Activated CD8-positive, alpha-beta memory T cell treated with anti-CD3 and anti-CD28 coated beads for 24 hours (primary cell): Measurements from ENCODE around the gene ACOD1.
"Not testable (repeated sequence)": the region's sequence is repeated elsewhere in the genome, so short reads cannot be mapped to it uniquely, and the experiment has no call there.

ENCODE experiments used
- DNase-seq: peaks from one replicate; pipeline ENCODE4 v3.0.0-alpha.2; 2020

The ACOD1 gene

GRCh38 chr13:76948149-76948548, at the start of gene ACOD1:
Gene ACOD1, plus strand, starts transcription at chr13:76948511. Its CDS starts 48 bp downstream, at chr13:76948559.
- DNase-seq = no peak

- not testable (repeated sequence) for DNase-seq
Observed at GRCh38 chr13:76899066-76899465, 49.2 kb upstream of the ACOD1 start.

GRCh38 chr13:76903544-76904162, 44.7 kb upstream of the ACOD1 start:
- peak; percentile 76 for DNase-seq

GRCh38 chr13:76904507-76904906, 43.8 kb upstream of the ACOD1 start:
- DNase-seq = no peak

GRCh38 chr13:76912476-76912875, 35.8 kb upstream of the ACOD1 start:
- DNase-seq = no peak

GRCh38 chr13:76913898-76914297, 34.4 kb upstream of the ACOD1 start:
- no peak for DNase-seq

GRCh38 chr13:76917095-76917494, 31.2 kb upstream of the ACOD1 start:
- DNase-seq = no peak

GRCh38 chr13:76917755-76918481, 30.4 kb upstream of the ACOD1 start:
- not testable (repeated sequence) for DNase-seq

- no peak for DNase-seq
Observed at GRCh38 chr13:76921516-76921915, 26.8 kb upstream of the ACOD1 start.

- no peak for DNase-seq
Observed at GRCh38 chr13:76925115-76925514, 23.2 kb upstream of the ACOD1 start.

- DNase-seq = no peak
Observed at GRCh38 chr13:76927955-76928354, 20.4 kb upstream of the ACOD1 start.

GRCh38 chr13:76928456-76928855, 19.9 kb upstream of the ACOD1 start:
- no peak for DNase-seq

GRCh38 chr13:76929320-76929719, 19.0 kb upstream of the ACOD1 start:
- no peak for DNase-seq

- DNase-seq = no peak
Observed at GRCh38 chr13:76929851-76930374, 18.4 kb upstream of the ACOD1 start.

- DNase-seq = no peak
Observed at GRCh38 chr13:76932076-76932475, 16.2 kb upstream of the ACOD1 start.

GRCh38 chr13:76934671-76935070, 13.6 kb upstream of the ACOD1 start:
- DNase-seq = no peak

- no peak for DNase-seq
Observed at GRCh38 chr13:76936763-76937162, 11.5 kb upstream of the ACOD1 start.

GRCh38 chr13:76937281-76937820, 11.0 kb upstream of the ACOD1 start:
- no peak for DNase-seq

GRCh38 chr13:76939215-76939614, 9.1 kb upstream of the ACOD1 start:
- DNase-seq = no peak

GRCh38 chr13:76942363-76942762, 5.9 kb upstream of the ACOD1 start:
- no peak for DNase-seq

- no peak for DNase-seq
Observed at GRCh38 chr13:76943646-76944045, 4.7 kb upstream of the ACOD1 start.

GRCh38 chr13:76944456-76944855, 3.9 kb upstream of the ACOD1 start:
- no peak for DNase-seq

- DNase-seq = no peak
Observed at GRCh38 chr13:76950101-76950500, 1.8 kb downstream of the ACOD1 start.

GRCh38 chr13:76953968-76954367, 5.7 kb downstream of the ACOD1 start:
- no peak for DNase-seq
